Activated CD4-positive, alpha-beta T cell treated with anti-CD3 and anti-CD28 coated beads, Interleukin-2, amount 10 ng/mL, durations not matched to agents 24 days and 14 days (primary cell): ENCODE measurements around the gene SLC44A5. TPM values are rescaled to one million over a fixed set of nuclear protein-coding genes. Genes with fewer than 3 reads are reported as not detected.

ENCODE experiments used
- DNase-seq: peaks from one replicate; pipeline ENCODE4 v3.0.0; 2022
- H3K27ac Mint-ChIP-seq: one replicate; pipeline ENCODE4 v1.8.0; 2022; ENCODE audit warnings: mild to moderate bottlenecking, mixed read lengths
- H3K27me3 Mint-ChIP-seq: one replicate; pipeline ENCODE4 v1.8.0; 2022; ENCODE audit warnings: mixed read lengths
- H3K36me3 Mint-ChIP-seq: one replicate; pipeline ENCODE4 v1.8.0; 2022; ENCODE audit warnings: low read depth, mild to moderate bottlenecking, mixed read lengths
- H3K4me1 Mint-ChIP-seq: one replicate; pipeline ENCODE4 v1.8.0; 2021; ENCODE audit warnings: mixed read lengths
- H3K4me3 Mint-ChIP-seq: one replicate; pipeline ENCODE4 v1.8.0; 2022; ENCODE audit warnings: mild to moderate bottlenecking, moderate library complexity, mixed read lengths
- H3K9me3 Mint-ChIP-seq: one replicate; pipeline ENCODE4 v1.8.0; 2021; ENCODE audit warnings: mixed read lengths
- intact Hi-C: fragments of 100-400 bp; cut with micrococcal nuclease; formaldehyde crosslinking; loops from one replicate; pipeline ENCODE4 v1.15.1; 2023
- total RNA-seq: library from RNA; stranded (reverse); gene quantifications from 2 replicates; pipeline ENCODE4 v1.2.3, GENCODE V29; 2022

Gene SLC44A5
- total RNA-seq, 1 donor from 2014 or later, result not detected

DNA sequence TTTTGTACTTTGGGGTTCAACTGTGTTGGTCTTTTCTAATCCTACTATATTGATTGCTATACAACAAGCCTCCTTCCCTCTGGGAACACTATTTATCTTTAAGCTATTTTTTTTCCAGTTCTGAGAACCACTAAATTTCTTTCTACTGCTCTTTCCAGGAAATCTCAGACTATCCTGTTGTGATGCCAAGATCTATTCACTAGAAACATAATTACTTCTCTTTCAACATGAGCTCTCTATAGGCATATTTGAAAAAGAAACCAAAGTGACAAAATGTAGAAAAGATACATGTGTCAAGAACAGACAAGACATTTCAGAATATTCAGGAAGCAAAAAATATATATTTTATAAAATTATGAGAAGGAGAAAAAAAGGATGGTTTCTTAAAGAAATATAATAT lies 82.9 kb downstream of the SLC44A5 start:
- no peak overlapping the region for H3K27ac Mint-ChIP-seq
- H3K4me3 Mint-ChIP-seq, result no peak overlapping the region
- intact Hi-C loops, result no loop called here
- no peaks in the 10 kb centered on the region for H3K27me3 Mint-ChIP-seq
- H3K9me3 Mint-ChIP-seq, result no peaks in the 10 kb centered on the region
- H3K4me1 Mint-ChIP-seq, result no peaks in the 10 kb centered on the region
- H3K36me3 Mint-ChIP-seq, result no peaks in the 10 kb centered on the region
- no peak for DNase-seq

DNA sequence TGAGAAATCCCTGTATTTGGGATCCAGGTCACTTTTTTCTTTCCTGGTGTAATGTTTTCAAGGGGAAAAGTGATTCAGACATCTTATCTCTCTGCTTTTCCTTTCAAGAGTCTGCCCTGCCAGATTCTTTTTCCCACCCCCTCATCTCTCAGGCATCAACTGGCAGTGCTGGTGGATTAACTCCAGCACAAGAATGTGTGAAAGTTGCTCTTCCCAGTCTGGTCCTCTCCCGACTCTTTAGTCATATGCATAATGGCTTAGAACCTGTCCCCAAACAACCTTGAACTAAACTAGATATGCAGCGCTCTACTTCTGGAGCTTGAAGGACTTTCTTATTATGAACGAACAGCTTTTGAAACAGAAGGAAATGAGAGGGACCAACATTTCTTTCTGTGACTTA lies 88.5 kb downstream of the SLC44A5 start:
- intact Hi-C loops, result no loop called here
- DNase-seq, result no peak
- Mint-ChIP-seq H3K4me1 (no peaks in the 10 kb centered on the region), H3K4me3 (no peak overlapping the region), H3K27ac (no peak overlapping the region), H3K27me3 (peaks cover 2% of the 10 kb centered on the region), H3K36me3 (no peaks in the 10 kb centered on the region), H3K9me3 (no peaks in the 10 kb centered on the region)

DNA sequence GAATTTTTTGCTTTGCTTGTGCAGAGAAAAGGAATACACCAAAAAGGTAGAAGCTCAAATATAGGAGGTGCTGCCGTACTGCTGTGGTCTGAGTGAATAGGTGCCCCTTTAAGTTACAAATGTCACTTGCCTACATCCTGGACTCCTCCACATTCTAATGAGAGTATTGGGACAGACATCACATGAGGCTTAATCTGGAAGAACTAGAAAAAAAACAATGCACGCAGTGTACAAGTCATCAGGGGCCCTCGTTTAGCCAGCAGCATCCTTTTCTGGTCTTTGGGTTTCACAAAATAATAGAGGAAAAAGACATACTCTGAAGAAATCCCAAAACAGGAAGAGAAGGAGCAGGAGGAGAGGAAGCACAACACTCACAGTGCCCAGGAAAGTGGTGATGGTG lies 89.3 kb downstream of the SLC44A5 start:
- Mint-ChIP-seq H3K27ac (no peak overlapping the region), H3K4me1 (no peaks in the 10 kb centered on the region), H3K36me3 (no peaks in the 10 kb centered on the region), H3K4me3 (no peak overlapping the region), H3K9me3 (no peaks in the 10 kb centered on the region), H3K27me3 (peaks cover 3% of the 10 kb centered on the region)
- no peak for DNase-seq
- intact Hi-C loops, result no loop called here

DNA sequence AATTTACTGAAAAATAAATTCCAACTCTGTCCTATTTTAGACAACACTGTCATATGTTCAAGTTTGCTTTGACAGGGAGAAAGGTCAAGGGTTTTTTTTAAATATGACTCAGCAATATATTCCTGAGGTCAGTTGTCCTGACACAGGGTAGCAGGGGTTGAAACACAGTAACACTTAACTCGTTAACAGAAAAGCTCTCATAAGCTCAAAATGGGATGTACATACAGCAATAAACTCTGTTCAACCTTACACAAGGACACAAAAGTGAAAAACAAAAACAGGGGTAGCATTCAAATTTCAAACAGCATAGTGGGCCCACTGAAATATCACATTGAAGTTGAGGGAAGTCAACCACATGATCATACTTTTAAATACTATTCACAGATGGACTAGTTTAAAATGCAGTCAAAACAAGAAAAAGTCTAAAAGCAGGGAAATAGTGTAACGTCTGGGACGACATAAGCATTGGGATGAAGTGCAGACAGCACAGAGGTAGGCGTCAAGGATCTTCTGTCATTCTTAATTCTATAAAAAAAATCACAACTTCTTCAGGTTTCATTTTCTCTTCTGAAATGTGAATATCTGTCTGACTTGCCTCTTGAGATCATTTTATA lies 89.9 kb downstream of the SLC44A5 start:
- intact Hi-C loops, result no loop called here
- Mint-ChIP-seq H3K27ac (no peak overlapping the region), H3K4me3 (no peak overlapping the region), H3K36me3 (no peaks in the 10 kb centered on the region), H3K27me3 (peaks cover 3% of the 10 kb centered on the region), H3K9me3 (no peaks in the 10 kb centered on the region), H3K4me1 (no peaks in the 10 kb centered on the region)
- no peak for DNase-seq

DNA sequence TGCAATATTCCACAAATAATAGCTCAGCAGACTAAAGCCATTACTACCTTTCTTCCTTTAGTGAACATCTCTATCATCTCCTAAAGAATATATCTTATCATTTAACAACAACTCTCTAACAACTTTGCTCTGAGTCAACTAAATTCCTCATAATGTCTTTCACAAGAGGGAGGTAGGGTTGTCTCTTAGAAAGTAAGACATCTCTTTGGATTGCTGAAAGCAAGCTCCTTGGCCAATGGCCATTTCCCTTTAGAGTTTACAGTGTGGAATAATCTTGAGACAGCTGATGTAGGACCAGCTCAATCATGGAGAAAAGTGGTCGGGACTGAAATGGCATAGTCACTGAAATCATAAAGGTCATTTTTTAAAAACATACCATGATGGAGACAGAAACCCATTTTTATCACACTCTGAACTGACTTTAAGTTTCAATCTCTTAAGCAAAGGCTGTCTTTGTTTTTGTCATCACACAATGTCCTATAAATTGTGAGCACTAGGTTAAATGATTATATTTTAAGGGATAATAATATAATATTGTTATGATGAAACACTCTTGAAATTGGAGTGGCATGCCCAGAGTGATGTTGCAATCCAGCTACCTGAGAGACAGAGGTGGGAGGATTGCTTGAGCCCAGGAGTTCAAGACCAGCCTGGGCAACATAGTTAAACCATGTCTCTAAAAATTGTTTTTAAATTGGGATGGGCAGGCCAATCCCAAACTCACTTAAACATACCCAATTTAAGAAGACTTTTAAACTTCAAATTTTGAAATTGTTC lies 91.1 kb downstream of the SLC44A5 start:
- H3K4me1 Mint-ChIP-seq, result no peaks in the 10 kb centered on the region
- DNase-seq, result no peak

DNA sequence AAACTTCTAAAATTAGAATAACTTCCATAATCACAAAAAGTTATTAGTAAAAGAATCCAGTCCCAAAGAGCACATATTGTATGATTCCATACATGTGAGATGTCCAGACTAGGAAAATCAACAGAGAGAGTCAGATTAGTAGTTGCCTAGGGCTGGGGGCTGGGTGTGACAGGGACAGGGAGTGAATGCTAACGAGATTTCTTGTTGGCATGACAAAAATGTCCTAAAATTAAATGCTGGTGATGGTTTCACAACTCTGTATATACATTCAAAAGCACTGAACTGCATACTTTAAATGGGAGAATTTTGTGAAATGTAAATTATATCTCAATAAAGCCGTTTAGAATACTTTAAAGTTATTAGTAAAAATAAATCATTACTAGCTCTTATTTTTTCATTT lies 92.2 kb downstream of the SLC44A5 start:
- H3K4me1 Mint-ChIP-seq, result no peaks in the 10 kb centered on the region
- H3K4me3 Mint-ChIP-seq, result no peak overlapping the region
- DNase-seq, result no peak
- intact Hi-C loops, result no loop called here
- H3K9me3 Mint-ChIP-seq, result no peaks in the 10 kb centered on the region
- peaks cover 3% of the 10 kb centered on the region for H3K27me3 Mint-ChIP-seq
- H3K27ac Mint-ChIP-seq, result no peak overlapping the region
- no peaks in the 10 kb centered on the region for H3K36me3 Mint-ChIP-seq

More for the DNA sequence above, 91.1 kb downstream of the SLC44A5 start:
- H3K27me3 Mint-ChIP-seq, result peaks cover 3% of the 10 kb centered on the region
- no peaks in the 10 kb centered on the region for H3K9me3 Mint-ChIP-seq
- H3K27ac Mint-ChIP-seq, result no peak overlapping the region
- no peak overlapping the region for H3K4me3 Mint-ChIP-seq
- no peaks in the 10 kb centered on the region for H3K36me3 Mint-ChIP-seq
- intact Hi-C loops, result no loop called here

DNA sequence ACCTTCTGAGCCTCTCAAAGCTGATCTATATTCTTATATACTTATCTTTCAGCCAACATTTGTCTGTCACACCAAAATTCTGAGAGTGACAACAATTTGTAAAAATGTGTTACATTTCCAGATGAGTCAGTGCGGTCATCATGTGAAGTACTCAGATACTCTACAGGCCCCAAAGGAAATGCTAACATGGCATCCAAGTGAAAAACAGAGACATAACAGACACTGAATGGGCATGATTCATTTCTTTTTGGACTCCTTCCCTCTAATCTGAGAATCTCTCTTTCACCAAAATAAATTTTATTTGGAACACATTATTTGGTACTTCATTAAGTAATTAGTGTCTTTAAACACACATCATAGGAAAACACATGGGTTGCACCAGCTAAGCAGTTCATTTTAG lies 96.6 kb downstream of the SLC44A5 start:
- no peak overlapping the region for H3K4me3 Mint-ChIP-seq
- intact Hi-C loops, result no loop called here
- no peaks in the 10 kb centered on the region for H3K4me1 Mint-ChIP-seq
- no peaks in the 10 kb centered on the region for H3K36me3 Mint-ChIP-seq
- peaks cover 3% of the 10 kb centered on the region for H3K27me3 Mint-ChIP-seq
- no peak overlapping the region for H3K27ac Mint-ChIP-seq
- no peak for DNase-seq
- no peaks in the 10 kb centered on the region for H3K9me3 Mint-ChIP-seq

DNA sequence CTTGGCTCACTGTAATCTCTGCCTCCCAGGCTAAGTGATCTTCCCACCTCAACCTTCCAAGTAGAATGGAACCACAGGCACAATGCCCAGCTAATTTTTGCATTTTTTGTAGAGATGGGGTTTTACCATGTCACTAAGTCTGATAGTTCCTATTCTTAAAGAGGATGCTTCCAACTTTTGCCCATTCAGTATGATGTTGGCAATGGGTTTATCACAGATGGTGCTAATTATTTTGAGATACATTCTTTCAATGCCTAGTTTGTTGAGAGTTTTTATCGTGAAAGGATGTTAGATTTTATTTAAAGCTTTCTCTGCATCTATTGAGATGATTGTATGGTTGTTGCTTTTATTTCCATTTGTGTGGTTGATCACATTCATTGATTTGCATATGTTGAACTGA lies 103.9 kb downstream of the SLC44A5 start:
- Mint-ChIP-seq H3K9me3 (no peaks in the 10 kb centered on the region), H3K27me3 (no peaks in the 10 kb centered on the region), H3K27ac (no peak overlapping the region), H3K36me3 (no peaks in the 10 kb centered on the region), H3K4me3 (no peak overlapping the region), H3K4me1 (no peaks in the 10 kb centered on the region)
- intact Hi-C loops, result no loop called here
- no peak for DNase-seq

DNA sequence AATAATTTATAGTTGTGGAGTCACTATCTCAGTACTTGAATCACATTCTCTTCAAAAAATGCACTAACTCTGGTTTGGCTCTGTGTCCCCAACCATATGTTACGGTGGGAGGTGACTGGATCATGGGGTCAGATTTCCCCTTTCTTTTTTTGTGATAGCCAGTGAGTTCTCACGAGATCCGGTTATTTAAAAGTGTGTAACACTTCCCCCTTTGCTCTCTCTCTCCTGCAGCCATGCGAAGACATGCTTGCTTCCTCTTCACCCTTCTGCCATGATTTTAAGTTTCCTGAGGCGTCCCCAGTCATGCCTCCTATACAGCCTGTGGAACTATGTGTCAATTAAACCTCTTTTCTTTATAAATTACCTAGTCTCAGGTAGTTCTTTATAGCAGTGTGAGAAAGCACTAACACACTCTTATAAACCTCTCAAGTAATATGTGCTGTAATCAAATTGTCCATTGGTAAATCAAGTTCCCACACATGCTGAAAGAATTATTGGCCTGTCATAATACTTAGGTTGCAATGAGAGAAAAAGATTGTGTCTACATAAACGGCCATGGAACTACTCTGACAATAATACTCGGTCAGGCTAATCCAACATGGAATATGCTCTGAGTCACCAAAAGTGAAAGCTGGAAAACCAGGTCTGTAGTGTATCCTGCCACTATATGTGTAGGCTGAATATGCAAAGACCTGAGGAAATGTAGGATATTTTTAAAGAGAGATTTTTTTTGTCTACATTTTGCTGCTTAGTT lies 107.5 kb downstream of the SLC44A5 start:
- no peaks in the 10 kb centered on the region for H3K27me3 Mint-ChIP-seq
- no peaks in the 10 kb centered on the region for H3K9me3 Mint-ChIP-seq
- H3K4me3 Mint-ChIP-seq, result no peak overlapping the region
- intact Hi-C loops, result no loop called here
- H3K36me3 Mint-ChIP-seq, result no peaks in the 10 kb centered on the region
- H3K4me1 Mint-ChIP-seq, result no peaks in the 10 kb centered on the region
- H3K27ac Mint-ChIP-seq, result no peak overlapping the region
- no peak for DNase-seq

DNA sequence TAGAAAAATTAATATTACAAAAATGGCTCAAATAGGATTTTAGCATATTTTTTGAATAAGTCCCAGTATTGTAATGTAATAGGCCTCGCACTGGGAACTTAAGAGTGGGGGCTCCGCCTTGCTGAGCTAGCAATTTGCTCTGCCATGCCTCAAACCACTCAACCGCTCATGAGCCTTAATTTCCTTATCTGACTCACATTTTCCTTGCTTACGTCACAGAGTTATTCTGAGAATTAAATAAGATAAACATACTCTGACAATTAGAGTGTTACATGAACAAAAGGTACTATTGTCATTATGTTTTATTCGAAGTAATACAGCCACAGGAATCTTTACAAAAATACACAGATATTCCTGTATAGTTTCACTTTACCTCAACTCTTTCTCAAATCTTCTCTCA lies 108.1 kb downstream of the SLC44A5 start:
- no peaks in the 10 kb centered on the region for H3K9me3 Mint-ChIP-seq
- no peak overlapping the region for H3K27ac Mint-ChIP-seq
- DNase-seq, result no peak
- no peaks in the 10 kb centered on the region for H3K4me1 Mint-ChIP-seq
- H3K27me3 Mint-ChIP-seq, result no peaks in the 10 kb centered on the region
- intact Hi-C loops, result no loop called here
- no peaks in the 10 kb centered on the region for H3K36me3 Mint-ChIP-seq
- no peak overlapping the region for H3K4me3 Mint-ChIP-seq

DNA sequence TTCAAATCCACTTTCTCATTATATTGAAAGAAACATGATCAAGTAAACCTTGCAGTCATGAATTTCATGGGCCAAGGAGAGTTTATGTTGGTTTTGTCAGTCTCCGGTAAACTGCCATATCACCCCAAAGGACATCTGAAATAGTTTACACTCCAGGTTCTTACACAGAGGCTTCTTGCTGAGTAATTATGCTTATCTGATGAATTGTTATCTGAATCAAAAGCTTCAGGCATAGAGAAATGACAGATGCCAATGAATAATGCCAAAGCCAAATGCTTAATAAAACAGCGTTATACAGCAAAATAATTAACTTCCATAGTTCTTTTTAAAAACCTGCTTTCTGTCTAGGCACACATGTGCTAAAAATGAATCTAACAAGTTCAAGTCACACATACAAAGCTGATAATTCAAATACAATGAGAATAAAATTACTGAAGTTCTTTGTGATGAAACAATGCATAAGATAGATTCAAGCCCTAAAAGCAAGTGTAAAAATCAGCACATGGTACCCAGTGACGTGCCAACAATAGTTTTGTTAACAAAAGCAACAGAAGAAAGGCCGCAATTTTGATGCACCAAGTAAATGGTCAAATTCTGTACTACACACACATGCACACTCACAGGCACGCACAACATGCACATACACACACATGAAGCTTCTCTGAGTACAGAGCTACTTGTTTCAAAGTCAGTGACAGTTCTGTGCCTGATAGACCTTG lies 109.2 kb downstream of the SLC44A5 start:
- no peak overlapping the region for H3K27ac Mint-ChIP-seq
- no peak for DNase-seq
- intact Hi-C loops, result no loop called here
- no peaks in the 10 kb centered on the region for H3K9me3 Mint-ChIP-seq
- no peaks in the 10 kb centered on the region for H3K4me1 Mint-ChIP-seq
- no peaks in the 10 kb centered on the region for H3K36me3 Mint-ChIP-seq
- no peak overlapping the region for H3K4me3 Mint-ChIP-seq
- H3K27me3 Mint-ChIP-seq, result no peaks in the 10 kb centered on the region

DNA sequence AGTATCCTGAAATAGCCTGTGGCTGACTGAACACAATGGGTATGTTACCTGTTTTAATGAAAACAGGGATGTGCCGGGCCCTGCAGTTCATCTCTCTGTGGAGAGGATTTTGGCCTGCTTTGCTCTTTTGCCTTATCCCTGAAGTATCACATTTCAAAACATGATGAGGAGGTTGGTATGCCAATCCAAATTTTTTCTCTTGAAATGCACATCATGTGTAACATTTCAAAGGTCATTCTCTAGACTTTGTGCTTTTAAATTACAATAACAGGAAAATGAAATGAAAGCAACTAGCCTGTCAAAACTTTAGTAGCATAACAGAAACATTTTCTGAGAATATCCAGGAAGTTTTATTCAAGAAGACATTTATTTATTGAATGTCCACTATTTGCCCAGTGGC lies 118.9 kb downstream of the SLC44A5 start:
- no peak overlapping the region for H3K4me3 Mint-ChIP-seq
- H3K27ac Mint-ChIP-seq, result no peak overlapping the region
- H3K27me3 Mint-ChIP-seq, result no peaks in the 10 kb centered on the region
- H3K4me1 Mint-ChIP-seq, result no peaks in the 10 kb centered on the region
- H3K9me3 Mint-ChIP-seq, result peaks cover 4% of the 10 kb centered on the region
- H3K36me3 Mint-ChIP-seq, result no peaks in the 10 kb centered on the region
- intact Hi-C loops, result no loop called here
- DNase-seq, result no peak

DNA sequence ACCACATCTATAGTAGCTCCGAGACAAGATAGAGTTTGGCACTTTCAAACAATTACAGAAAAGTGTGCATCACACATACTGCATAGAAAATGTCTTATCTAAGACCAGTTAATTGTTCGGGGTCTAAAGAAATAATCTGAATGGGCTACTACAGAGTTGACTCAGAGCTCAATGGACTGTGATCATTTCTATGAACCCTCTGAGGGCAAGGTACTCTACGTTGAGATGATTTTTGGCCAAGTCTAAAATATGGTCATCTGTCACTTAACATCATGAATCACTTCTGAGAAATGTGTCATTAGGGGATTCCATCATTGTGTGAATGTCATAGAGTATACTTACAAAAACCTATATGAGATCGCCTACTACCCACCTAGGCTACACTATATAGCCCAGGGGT lies 123.5 kb downstream of the SLC44A5 start:
- Mint-ChIP-seq H3K9me3 (no peaks in the 10 kb centered on the region), H3K4me3 (no peak overlapping the region), H3K27me3 (no peaks in the 10 kb centered on the region), H3K36me3 (no peaks in the 10 kb centered on the region), H3K27ac (no peak overlapping the region), H3K4me1 (no peaks in the 10 kb centered on the region)
- intact Hi-C loops, result no loop called here
- DNase-seq, result no peak

DNA sequence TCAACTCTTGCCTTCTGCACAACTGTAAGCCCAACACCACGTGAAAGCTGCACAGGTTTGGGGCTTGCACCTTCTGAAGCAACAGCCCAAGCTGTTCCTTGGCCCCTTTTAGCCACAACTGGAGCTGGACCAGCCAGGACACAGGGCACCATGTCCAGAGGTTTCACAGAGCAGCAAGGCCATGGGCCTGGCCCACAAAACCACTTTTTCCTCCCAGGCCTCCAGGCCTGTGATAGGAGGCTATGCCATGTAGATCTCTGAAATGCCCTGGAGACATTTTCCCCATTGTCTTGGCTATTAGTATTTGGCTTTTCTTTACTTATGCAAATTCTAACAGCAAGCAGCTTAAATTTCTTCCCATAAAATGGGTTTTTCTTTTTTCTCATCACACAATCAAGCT lies 126.1 kb downstream of the SLC44A5 start:
- Mint-ChIP-seq H3K9me3 (peaks cover 3% of the 10 kb centered on the region), H3K27me3 (no peaks in the 10 kb centered on the region), H3K4me1 (no peaks in the 10 kb centered on the region), H3K4me3 (no peak overlapping the region), H3K36me3 (no peaks in the 10 kb centered on the region), H3K27ac (no peak overlapping the region)
- intact Hi-C loops, result no loop called here
- DNase-seq, result no peak
